ENCODE results near the gene NFIC. TPM values are rescaled to one million over a fixed set of nuclear protein-coding genes. Genes with fewer than 3 reads are reported as not detected.

NFIC gene
- total RNA-seq, 1 donor from 2014 or later = 178 TPM

DNA sequence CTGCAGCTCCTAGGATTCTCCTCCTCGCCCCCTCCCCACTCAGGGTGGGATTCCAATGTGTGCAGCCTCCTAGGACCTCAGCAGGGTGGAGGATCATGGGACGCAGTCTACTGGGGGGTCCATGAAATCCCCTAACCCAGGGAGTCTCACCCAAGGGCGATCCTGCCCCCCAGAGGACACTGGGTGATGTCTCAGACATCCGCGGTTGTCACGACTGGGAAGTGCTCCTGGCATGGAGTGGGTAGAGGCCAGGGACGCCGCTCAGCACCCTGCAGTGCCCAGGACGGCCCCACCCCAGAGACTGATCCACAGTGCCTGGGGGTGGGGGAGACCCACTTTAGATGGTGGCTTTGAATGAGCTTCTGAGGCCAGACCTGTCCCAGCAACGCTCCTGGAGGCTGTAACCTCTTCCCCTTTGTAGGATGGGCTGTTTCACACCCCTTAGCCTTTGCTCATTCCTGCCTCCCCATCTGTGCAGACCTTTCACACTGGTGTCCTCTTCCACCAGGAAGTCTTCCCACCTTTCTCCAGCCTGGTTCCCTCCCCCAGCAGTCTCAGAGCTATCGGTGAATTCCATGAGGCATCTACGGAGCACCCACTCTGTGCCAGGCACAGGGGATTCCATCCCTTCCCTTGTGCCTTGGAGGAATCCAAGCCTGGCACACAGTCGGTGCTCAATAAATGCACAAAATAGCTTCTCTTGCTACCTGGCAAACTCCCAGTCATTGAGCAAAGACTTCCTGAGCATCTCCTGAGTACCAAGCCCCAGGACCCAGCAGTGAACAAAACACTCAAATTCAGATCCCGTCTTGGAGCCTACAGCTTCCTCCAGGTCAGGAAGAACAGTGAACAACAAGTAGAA lies 103.5 kb downstream of the NFIC start:
- ATAC-seq = peak; percentile 2
- intact Hi-C loops (cut with DNase I) = loop anchor here (5.0 kb wide), 1 partner anchor 148 kb away; no protein-coding TSS in a partner anchor
- DNase-seq (ENCODE audit: low spot score) = no peak

DNA sequence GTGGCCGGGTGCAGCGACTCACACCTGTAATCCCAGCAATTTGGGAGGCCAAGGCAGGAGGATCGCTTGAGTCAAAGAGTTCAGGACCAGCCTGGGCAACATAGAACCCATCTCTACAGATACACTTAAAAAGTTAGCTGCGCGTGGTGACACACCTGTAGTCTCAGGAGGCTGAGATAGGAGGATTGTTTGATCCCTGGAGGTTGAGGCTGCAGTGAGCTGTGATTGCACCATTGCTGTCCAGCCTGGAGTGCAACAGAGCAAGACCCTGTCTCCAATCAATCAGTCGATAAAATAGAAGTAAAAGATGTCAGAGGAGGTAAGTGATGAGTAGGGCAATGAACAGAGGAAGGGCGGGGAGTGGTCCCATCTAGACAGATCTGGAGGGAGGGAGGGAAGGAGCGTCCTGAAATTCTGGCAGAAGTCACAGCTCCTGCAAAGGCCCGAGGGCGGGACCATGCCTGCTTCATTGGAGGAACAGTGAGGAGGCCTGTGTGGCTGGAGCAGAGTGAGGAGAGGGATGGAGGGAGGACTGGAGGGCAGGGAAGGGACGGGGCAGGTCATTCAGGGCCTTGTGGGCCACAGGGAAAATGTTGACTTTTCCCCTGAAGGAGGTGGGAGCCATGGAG lies 104.2 kb downstream of the NFIC start:
- no peak for DNase-seq (ENCODE audit: low spot score)
- intact Hi-C loops (cut with DNase I) = loop anchor here (5.0 kb wide), 1 partner anchor 148 kb away; no protein-coding TSS in a partner anchor
- ATAC-seq = no peak

- ATAC-seq = peak; percentile 71
- intact Hi-C loops (cut with DNase I) = loop anchor here (5.0 kb wide), 1 partner anchor 150 kb away; no protein-coding TSS in a partner anchor
- no peak for DNase-seq (ENCODE audit: low spot score)
Measured at GRCh38 chr19:3471954-3472655, 105.7 kb downstream of the NFIC start.

DNA sequence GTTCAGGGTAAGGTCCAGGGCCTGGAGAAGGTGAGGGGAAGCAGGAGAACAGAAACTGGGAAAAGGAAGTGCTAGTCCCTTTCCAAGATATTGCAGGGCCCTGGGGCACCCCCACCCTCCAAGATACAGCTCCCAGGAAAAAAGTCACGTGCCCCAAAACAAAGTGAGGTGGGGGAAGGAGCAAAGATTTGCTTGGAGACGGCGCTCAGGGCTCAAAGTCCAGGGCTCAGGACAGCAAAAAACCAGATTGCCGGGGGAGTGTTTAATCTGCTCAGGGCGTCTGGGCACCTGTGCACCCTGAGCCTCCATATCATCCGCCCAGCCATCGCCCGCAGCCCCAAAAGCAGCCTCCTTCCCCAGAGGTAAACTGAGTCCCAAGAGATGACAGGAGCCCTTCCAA lies 107.6 kb downstream of the NFIC start:
- DNase-seq (ENCODE audit: low spot score) (no peak), ATAC-seq (no peak)
- intact Hi-C loops (cut with DNase I) = loop anchor here (5.0 kb wide), 1 partner anchor 152 kb away; no protein-coding TSS in a partner anchor

DNA sequence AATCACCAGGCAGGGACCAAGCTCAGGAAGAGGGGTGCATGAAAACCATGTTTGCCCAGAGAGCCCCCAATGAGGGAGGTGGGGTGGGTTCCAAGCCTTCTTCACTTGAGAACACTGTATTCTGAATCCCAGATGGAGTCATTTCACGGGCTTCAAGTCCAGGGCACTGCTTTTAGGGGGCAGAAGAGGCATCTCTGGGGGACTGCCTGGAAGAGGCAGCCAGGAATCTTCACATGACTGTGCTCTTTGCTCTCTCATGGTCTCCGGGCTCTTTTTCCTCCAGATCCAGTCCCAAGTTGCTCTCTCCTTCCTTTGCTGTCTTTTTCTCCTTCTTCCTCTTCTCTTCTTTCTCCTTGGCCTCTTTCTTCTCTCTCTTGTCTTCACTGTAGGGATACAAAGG lies 108.2 kb downstream of the NFIC start:
- no peak for ATAC-seq
- no peak for DNase-seq (ENCODE audit: low spot score)
- intact Hi-C loops (cut with DNase I) = loop anchor here (5.0 kb wide), 1 partner anchor 152 kb away; no protein-coding TSS in a partner anchor

DNA sequence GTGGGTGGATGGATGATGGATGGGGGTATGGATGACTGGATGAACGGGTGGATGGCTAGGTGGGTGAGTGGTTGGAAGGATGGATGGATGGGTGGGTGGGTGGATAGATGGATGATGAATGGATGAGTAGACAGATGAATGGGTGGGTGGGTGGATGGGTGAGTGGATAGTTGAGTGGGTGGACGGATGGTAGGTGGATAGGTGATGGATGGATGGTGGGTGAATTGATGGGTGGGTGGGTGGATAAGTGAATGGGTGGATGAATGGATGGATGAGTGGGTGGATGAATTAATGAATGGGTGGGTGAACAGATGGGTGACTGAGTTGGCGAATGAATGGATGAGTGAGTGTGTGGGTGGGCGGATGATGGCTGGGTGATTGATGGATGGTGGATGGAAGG lies 109.1 kb downstream of the NFIC start:
- DNase-seq (ENCODE audit: low spot score) (no peak), ATAC-seq (no peak)
- intact Hi-C loops (cut with DNase I) = no loop called here

DNA sequence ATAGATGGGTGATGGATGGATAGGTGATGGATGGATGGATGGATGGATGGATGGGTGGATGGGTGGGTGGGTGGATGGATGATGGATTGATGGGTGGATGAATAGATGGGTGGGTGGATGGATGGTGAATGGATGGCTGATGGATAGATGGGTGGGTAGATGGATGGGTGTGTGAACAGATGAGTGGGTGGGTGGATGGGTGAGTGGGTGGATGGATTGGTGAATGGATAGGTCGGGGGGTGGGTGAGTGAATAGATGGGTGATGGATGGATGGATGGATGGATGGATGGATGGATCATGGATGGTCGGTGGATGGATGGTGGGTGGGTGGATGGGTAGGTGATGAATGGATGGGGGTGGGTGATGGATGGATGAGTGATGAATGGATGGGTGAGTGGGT lies 110.4 kb downstream of the NFIC start:
- DNase-seq (ENCODE audit: low spot score) (no peak), ATAC-seq (no peak)
- intact Hi-C loops (cut with DNase I) = no loop called here

GRCh38 chr19:3477506-3477905 lies 111.1 kb downstream of the NFIC start:
- intact Hi-C loops (cut with DNase I) = no loop called here
- no peak for DNase-seq (ENCODE audit: low spot score)
- ATAC-seq = no peak

GRCh38 chr19:3477951-3478350 lies 111.6 kb downstream of the NFIC start:
- intact Hi-C loops (cut with DNase I) = no loop called here
- no peak for ATAC-seq
- DNase-seq (ENCODE audit: low spot score) = no peak

DNA sequence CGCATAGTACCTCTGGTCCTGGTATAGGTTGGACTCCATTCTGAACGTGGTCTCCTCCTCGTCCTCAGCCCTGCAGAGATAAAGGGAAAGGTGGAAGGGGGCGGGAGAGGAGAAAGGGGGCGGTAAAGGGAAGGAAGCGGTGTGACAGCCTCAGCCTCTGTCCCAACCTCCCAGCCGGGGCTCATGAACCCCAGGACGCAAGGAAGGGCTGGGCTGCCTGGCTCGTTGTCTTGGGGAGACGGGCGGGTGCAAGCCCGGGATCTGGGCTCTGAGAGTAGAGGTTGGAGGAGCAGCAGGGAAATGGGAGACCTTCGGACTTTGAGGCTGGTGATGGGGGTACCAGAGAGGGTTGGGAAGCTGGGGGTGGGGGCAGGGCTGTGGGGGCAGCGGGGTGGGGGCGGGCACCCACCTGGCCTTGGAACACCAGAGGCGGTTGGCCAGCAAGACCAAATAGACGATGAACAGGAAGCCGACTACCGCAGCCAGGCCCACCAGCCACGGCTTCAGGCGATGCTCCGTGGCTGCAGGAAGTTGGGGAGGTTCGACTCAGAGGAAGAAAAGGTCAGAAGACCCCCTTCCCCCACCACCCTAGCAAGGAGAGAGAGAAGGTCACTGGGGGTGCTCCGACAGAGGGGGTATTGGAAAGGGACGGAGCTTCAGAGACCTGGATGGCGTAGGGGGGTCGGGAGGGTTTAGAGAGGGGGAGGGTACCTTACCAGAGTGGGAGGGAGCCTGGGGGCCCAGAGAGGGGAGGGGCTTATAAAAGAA lies 112.2 kb downstream of the NFIC start:
- intact Hi-C loops (cut with DNase I) = no loop called here
- no peak for ATAC-seq
- no peak for DNase-seq (ENCODE audit: low spot score)

DNA sequence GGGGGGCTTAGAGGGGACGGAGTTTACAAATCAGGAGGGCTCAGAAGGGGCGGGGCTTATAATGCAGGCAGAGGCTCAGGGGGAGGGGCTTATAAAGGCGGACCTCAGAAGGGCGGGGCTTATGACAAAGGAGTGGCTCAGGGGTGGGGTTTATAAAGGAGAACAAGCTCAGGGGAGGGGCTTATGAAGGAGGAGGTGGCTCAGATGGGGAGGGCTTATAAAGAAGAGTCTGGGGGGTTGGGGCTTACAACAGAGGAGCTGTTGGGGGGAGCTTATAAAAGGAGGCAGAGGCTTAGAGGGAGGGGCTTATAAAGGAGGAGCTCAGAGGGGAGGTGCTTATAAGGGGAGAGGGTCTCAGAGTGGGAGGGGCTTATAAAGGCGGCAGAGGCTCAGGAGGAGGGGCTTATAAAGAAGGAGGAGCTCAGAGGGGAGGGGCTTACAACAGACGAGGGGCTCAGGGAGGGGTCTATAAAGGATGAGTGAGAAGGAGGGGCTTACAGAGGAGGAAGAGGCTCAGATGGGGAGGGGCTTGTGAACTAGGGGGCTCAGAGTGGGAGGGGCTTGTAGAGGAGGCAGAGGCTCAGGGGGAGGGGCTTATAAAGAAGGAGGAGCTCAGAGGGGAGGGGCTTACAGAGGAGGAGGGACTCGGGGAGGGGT lies 112.9 kb downstream of the NFIC start:
- no peak for DNase-seq (ENCODE audit: low spot score)
- intact Hi-C loops (cut with DNase I) = no loop called here
- ATAC-seq = no peak

GRCh38 chr19:3479834-3480215 lies 113.4 kb downstream of the NFIC start:
- DNase-seq (ENCODE audit: low spot score) (no peak), ATAC-seq (peak; percentile 18)
- intact Hi-C loops (cut with DNase I) = no loop called here

GRCh38 chr19:3480383-3481091 lies 114.2 kb downstream of the NFIC start, which contains the start of gene SMIM24:
TSS of gene SMIM24 (minus strand) at chr19:3480525. CDS start at chr19:3480463, 62 bp downstream.
- ATAC-seq (no peak), DNase-seq (ENCODE audit: low spot score) (no peak)
- intact Hi-C loops (cut with DNase I) = no loop called here

GRCh38 chr19:3481241-3482090 lies 115.1 kb downstream of the NFIC start:
- ATAC-seq (no peak), DNase-seq (ENCODE audit: low spot score) (no peak)
- intact Hi-C loops (cut with DNase I) = no loop called here

- intact Hi-C loops (cut with DNase I) = no loop called here
- ATAC-seq (no peak), DNase-seq (ENCODE audit: low spot score) (no peak)
Measured at GRCh38 chr19:3482507-3483225, 116.3 kb downstream of the NFIC start.

- no peak for ATAC-seq
- DNase-seq (ENCODE audit: low spot score) = no peak
- intact Hi-C loops (cut with DNase I) = no loop called here
Measured at GRCh38 chr19:3483226-3483628, 116.8 kb downstream of the NFIC start, which contains the start of gene SMIM44. TSS of gene SMIM44 (minus strand) at chr19:3483441. CDS start at chr19:3483403, 38 bp downstream.
